ENCODE data around the gene DLK2. TPM values are rescaled to one million over a fixed set of nuclear protein-coding genes. Genes with fewer than 3 reads are reported as not detected.
"Not testable (repeated sequence)": the region's sequence is repeated elsewhere in the genome, so short reads cannot be mapped to it uniquely, and the experiment has no call there.

Gene DLK2
- total RNA-seq, 2 donors from 2014 or later = not detected

DNA sequence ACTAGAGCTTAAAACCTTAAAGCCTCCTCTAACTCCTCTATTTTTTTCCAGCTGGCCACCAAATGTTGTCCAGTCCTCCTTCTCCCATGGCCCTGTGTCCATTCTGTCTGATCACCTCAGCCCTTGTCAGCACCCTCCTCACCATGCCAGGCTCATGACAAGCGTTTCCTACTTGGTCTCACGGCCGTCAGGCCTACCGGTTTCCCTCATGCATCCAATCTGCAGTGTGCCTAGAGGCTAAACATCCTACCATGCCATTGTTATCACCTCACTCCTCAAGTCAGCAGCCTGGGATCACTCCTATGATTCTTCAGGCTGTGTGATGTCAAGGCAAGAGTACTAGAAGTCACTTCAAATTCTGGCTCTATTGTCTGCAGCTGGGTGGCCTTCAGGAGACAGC, 12.4 kb upstream of the DLK2 start:
- H3K27ac Mint-ChIP-seq = no peak overlapping the region
- 89 to 100% methylated on average over 4 of the region's 4 CpGs for WGBS, 2 experiments (ENCODE audit: insufficient coverage in 1 of 2, insufficient read length in 1 of 2)
- TF ChIP-seq, protein P1, sequence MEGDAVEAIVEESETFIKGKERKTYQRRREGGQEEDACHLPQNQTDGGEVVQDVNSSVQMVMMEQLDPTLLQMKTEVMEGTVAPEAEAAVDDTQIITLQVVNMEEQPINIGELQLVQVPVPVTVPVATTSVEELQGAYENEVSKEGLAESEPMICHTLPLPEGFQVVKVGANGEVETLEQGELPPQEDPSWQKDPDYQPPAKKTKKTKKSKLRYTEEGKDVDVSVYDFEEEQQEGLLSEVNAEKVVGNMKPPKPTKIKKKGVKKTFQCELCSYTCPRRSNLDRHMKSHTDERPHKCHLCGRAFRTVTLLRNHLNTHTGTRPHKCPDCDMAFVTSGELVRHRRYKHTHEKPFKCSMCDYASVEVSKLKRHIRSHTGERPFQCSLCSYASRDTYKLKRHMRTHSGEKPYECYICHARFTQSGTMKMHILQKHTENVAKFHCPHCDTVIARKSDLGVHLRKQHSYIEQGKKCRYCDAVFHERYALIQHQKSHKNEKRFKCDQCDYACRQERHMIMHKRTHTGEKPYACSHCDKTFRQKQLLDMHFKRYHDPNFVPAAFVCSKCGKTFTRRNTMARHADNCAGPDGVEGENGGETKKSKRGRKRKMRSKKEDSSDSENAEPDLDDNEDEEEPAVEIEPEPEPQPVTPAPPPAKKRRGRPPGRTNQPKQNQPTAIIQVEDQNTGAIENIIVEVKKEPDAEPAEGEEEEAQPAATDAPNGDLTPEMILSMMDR (conservative IDR thresholded peaks at IDR 0.05) = no peak

DNA sequence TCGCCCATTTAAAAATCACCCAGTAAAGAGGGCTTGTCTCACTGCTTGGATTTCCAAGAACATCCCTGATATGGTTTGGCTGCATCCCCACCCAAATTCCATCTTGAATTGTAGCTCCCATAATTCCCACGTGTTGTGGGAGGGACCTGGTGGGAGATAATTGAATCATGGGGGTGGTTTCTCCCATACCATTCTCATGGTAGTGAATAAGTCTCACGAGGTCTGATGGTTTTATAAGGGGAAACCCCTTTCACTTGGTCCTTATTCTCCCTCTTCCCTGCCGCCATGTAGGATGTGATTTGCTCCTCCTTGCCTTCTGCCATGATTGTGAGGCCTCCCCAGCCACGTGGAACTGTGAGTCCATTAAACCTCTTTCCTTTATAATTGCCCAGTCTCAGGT, 11.9 kb upstream of the DLK2 start:
- not testable (repeated sequence) for H3K36me3 Mint-ChIP-seq (ENCODE audit: low read depth); H3K36me3 ChIP-seq (ENCODE audit: control insufficient read depth, insufficient read depth, low read length); H3K4me3 ChIP-seq (ENCODE audit: low read length); H3K4me1 ChIP-seq (ENCODE audit: control insufficient read depth, insufficient read depth, low read length); H3K27ac Mint-ChIP-seq; H3K9ac ChIP-seq (ENCODE audit: extremely low read depth, low read length, poor library complexity, severe bottlenecking); H3K27ac ChIP-seq (ENCODE audit: low read depth, low read length); H3K27me3 ChIP-seq (ENCODE audit: control insufficient read depth, insufficient read depth, low read length, poor library complexity, severe bottlenecking); DNase-seq; H3K4me3 Mint-ChIP-seq; H3K9me3 ChIP-seq (ENCODE audit: control insufficient read depth, low read length); H3K9me3 Mint-ChIP-seq
- Mint-ChIP-seq H3K27me3 (ENCODE audit: insufficient read depth) (peaks cover 15% of the 10 kb centered on the region), H3K4me1 (peaks cover 11% of the 10 kb centered on the region)
- 78 to 87% methylated on average over 4 to 5 of the region's 5 CpGs for WGBS, 2 experiments (ENCODE audit: insufficient coverage in 1 of 2, insufficient read length in 1 of 2)

More for the DNA sequence above, 12.4 kb upstream of the DLK2 start:
- Histone ChIP-seq H3K27me3 (ENCODE audit: control insufficient read depth, insufficient read depth, low read length, poor library complexity, severe bottlenecking) (no peaks in the 10 kb centered on the region), H3K4me1 (ENCODE audit: control insufficient read depth, insufficient read depth, low read length) (peaks cover 9% of the 10 kb centered on the region), H3K9ac (ENCODE audit: extremely low read depth, low read length, poor library complexity, severe bottlenecking) (no peak overlapping the region), H3K4me3 (ENCODE audit: low read length) (no peak overlapping the region), H3K9me3 (ENCODE audit: control insufficient read depth, low read length) (no peaks in the 10 kb centered on the region), H3K27ac (ENCODE audit: low read depth, low read length) (no peak overlapping the region), H3K36me3 (ENCODE audit: control insufficient read depth, insufficient read depth, low read length) (no peaks in the 10 kb centered on the region)
- no peaks in the 10 kb centered on the region for H3K9me3 Mint-ChIP-seq
- H3K4me3 Mint-ChIP-seq = no peak overlapping the region
- H3K4me1 Mint-ChIP-seq = peaks cover 11% of the 10 kb centered on the region
- peaks cover 10% of the 10 kb centered on the region for H3K27me3 Mint-ChIP-seq (ENCODE audit: insufficient read depth)
- H3K36me3 Mint-ChIP-seq (ENCODE audit: low read depth) = no peaks in the 10 kb centered on the region
- no peak for DNase-seq

DNA sequence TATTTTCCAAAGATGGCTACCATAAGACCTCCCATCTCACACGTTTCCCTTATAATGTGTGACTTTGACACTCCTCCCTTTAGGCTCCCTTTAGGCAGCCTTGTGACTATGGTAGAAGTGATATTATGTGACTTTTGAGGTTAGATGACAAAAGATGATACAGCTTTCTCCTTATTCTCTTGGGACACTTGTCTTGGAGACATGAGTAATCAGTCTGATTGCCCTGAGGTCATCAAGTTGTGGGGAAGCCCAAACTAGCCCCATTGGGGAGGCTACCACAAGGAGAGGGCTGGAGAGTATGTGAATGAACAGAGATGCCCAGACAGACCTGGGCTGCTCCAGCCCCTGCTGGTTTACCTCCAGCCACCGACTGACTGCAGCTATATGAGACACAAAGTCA, 10.6 kb upstream of the DLK2 start:
- Histone ChIP-seq H3K9ac (ENCODE audit: extremely low read depth, low read length, poor library complexity, severe bottlenecking) (no peak overlapping the region), H3K36me3 (ENCODE audit: control insufficient read depth, insufficient read depth, low read length) (no peaks in the 10 kb centered on the region), H3K4me1 (ENCODE audit: control insufficient read depth, insufficient read depth, low read length) (peaks cover 9% of the 10 kb centered on the region), H3K27me3 (ENCODE audit: control insufficient read depth, insufficient read depth, low read length, poor library complexity, severe bottlenecking) (peaks cover 4% of the 10 kb centered on the region), H3K4me3 (ENCODE audit: low read length) (no peak overlapping the region), H3K27ac (ENCODE audit: low read depth, low read length) (no peak overlapping the region), H3K9me3 (ENCODE audit: control insufficient read depth, low read length) (no peaks in the 10 kb centered on the region)
- Mint-ChIP-seq H3K27ac (no peak overlapping the region), H3K27me3 (ENCODE audit: insufficient read depth) (peaks cover 19% of the 10 kb centered on the region), H3K4me1 (peaks cover 11% of the 10 kb centered on the region), H3K9me3 (no peaks in the 10 kb centered on the region), H3K4me3 (no peak overlapping the region), H3K36me3 (ENCODE audit: low read depth) (no peaks in the 10 kb centered on the region)
- TF ChIP-seq, protein P1 (conservative IDR thresholded peaks at IDR 0.05) = no peak
- DNase-seq = no peak
- WGBS, 2 experiments (ENCODE audit: insufficient coverage in 1 of 2, insufficient read length in 1 of 2) = 92 to 100% methylated on average over 1 to 2 of the region's 2 CpGs

DNA sequence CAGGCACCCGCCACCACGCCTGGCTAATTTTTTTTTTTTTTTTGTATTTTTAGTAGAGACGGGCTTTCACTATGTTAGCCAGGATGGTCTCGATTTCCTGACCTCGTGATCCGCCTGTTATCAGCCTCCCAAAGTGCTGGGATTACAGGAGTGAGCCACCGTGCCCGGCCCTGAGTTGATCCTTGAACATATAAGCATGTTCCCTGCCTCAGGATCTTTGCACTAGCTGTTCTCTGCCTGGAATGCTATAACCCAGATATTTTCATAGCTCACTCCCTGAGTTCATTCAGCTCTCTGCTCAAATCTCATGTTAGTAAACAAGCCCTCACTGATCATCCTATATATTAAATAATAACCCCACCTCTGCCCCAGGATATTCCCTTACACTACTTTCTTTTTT, 9.0 kb upstream of the DLK2 start:
- Mint-ChIP-seq H3K4me3 (no peak overlapping the region), H3K27me3 (ENCODE audit: insufficient read depth) (peaks cover 24% of the 10 kb centered on the region), H3K36me3 (ENCODE audit: low read depth) (no peaks in the 10 kb centered on the region), H3K4me1 (peaks cover 8% of the 10 kb centered on the region), H3K9me3 (no peaks in the 10 kb centered on the region), H3K27ac (no peak overlapping the region)
- Histone ChIP-seq H3K27ac (ENCODE audit: low read depth, low read length) (no peak overlapping the region), H3K9ac (ENCODE audit: extremely low read depth, low read length, poor library complexity, severe bottlenecking) (no peak overlapping the region), H3K36me3 (ENCODE audit: control insufficient read depth, insufficient read depth, low read length) (no peaks in the 10 kb centered on the region), H3K4me3 (ENCODE audit: low read length) (no peak overlapping the region), H3K27me3 (ENCODE audit: control insufficient read depth, insufficient read depth, low read length, poor library complexity, severe bottlenecking) (peaks cover 11% of the 10 kb centered on the region), H3K4me1 (ENCODE audit: control insufficient read depth, insufficient read depth, low read length) (peaks cover 7% of the 10 kb centered on the region), H3K9me3 (ENCODE audit: control insufficient read depth, low read length) (no peaks in the 10 kb centered on the region)
- 94 to 97% methylated on average over 6 to 8 of the region's 8 CpGs for whole genome bisulfite sequencing, 2 experiments (ENCODE audit: insufficient coverage in 1 of 2, insufficient read length in 1 of 2)
- TF ChIP-seq, protein P1 (conservative IDR thresholded peaks at IDR 0.05) = no peak
- DNase-seq = no peak
